IMR-90 (cell line): Measurements from ENCODE around the gene GZMA. TPM values are rescaled to one million over a fixed set of nuclear protein-coding genes. Genes with fewer than 3 reads are reported as not detected.

ENCODE experiments used
- ATAC-seq: fragments of 200-7000 bp; cut with Tn5 transposase; 2 replicates; pipeline ENCODE4 v1.9.1; 2020; ENCODE audit warnings: low read depth, mild to moderate bottlenecking, moderate library complexity
- BruUV-seq: library from RNA; stranded (reverse); fragments of 400-500 nt; replicated peaks from 2 replicates; lab custom pipeline; 2021; lab: Mats Ljungman, UMichigan
- CTCF ChIA-PET: fragments of 300-600 bp; formaldehyde crosslinking; extraction: SDS; loops from one replicate; lab custom pipeline; 2021; ENCODE audit warnings: antibody characterized with exemption; lab: Yijun Ruan, JAX
- POLR2A ChIA-PET: fragments of 300-600 bp; sonication (Branson Sonifier 250); formaldehyde crosslinking; loops from one replicate; lab custom pipeline; 2022; ENCODE audit warnings: antibody characterized with exemption; ENCODE audit not compliant: unreplicated experiment; lab: Charles Lee
- DNase-seq: peaks from one replicate; pipeline ENCODE4 v3.0.0; 2013
- H2AFZ ChIP-seq: replicated peaks from 2 replicates; pipeline ENCODE3; 2013; ENCODE audit warnings: low read length, mild to moderate bottlenecking; ENCODE audit not compliant: poor library complexity
- H2AK5ac ChIP-seq: 2 replicates; pipeline ENCODE4 v1.6.1; 2013; ENCODE audit warnings: low read depth, low read length, inconsistent platforms
- H2AK9ac ChIP-seq: replicated peaks from 2 replicates; pipeline ENCODE3; 2013; ENCODE audit warnings: mild to moderate bottlenecking, low read depth, low read length, moderate library complexity; ENCODE audit not compliant: poor library complexity
- H2BK120ac ChIP-seq: 2 replicates; pipeline ENCODE4 v1.6.1; 2013; ENCODE audit warnings: low read depth, low read length, inconsistent platforms
- H2BK15ac ChIP-seq: 3 replicates; pipeline ENCODE4 v1.6.1; 2013; ENCODE audit warnings: low read depth, low read length, inconsistent platforms
- H2BK20ac ChIP-seq: 2 replicates; pipeline ENCODE4 v1.6.1; 2013; ENCODE audit warnings: low read depth, mild to moderate bottlenecking, inconsistent platforms, low read length, moderate library complexity
- H2BK5ac ChIP-seq: 2 replicates; pipeline ENCODE4 v1.6.1; 2013; ENCODE audit warnings: mild to moderate bottlenecking, low read depth, low read length, inconsistent platforms; ENCODE audit not compliant: poor library complexity, severe bottlenecking
- H3K14ac ChIP-seq: replicated peaks from 2 replicates; pipeline ENCODE4 v1.6.1; 2013; ENCODE audit warnings: low read depth, low read length, inconsistent platforms
- H3K18ac ChIP-seq: 2 replicates; pipeline ENCODE4 v1.6.1; 2013; ENCODE audit warnings: low read depth, low read length, control low read depth
- H3K23ac ChIP-seq: 2 replicates; pipeline ENCODE4 v1.6.1; 2013; ENCODE audit warnings: low read depth, low read length, inconsistent platforms
- H3K27ac ChIP-seq: 2 replicates; pipeline ENCODE4 v1.5.1; 2013; ENCODE audit warnings: mild to moderate bottlenecking, control low read depth, low read length; ENCODE audit not compliant: insufficient read depth
- H3K27me3 ChIP-seq: 2 replicates; pipeline ENCODE4 v1.6.1; 2013; ENCODE audit warnings: low read length; ENCODE audit not compliant: control insufficient read depth, insufficient read depth
- H3K36me3 ChIP-seq: 2 replicates; pipeline ENCODE4 v1.6.1; 2013; ENCODE audit warnings: low read length, mixed read lengths; ENCODE audit not compliant: control insufficient read depth, insufficient read depth
- H3K4ac ChIP-seq: 2 replicates; pipeline ENCODE4 v1.6.1; 2013; ENCODE audit warnings: low read depth, low read length, inconsistent platforms
- H3K4me1 ChIP-seq: 2 replicates; pipeline ENCODE4 v1.6.1; 2013; ENCODE audit warnings: low read length, mixed read lengths; ENCODE audit not compliant: control insufficient read depth, insufficient read depth
- H3K4me2 ChIP-seq: 2 replicates; pipeline ENCODE4 v1.6.1; 2013; ENCODE audit warnings: low read depth, mild to moderate bottlenecking, control low read depth, low read length, moderate library complexity
- H3K4me3 ChIP-seq: 2 replicates; pipeline ENCODE4 v1.5.1; 2013; ENCODE audit warnings: low read depth, mild to moderate bottlenecking, control low read depth, low read length, moderate library complexity; ENCODE audit not compliant: insufficient read depth
- H3K56ac ChIP-seq: 2 replicates; pipeline ENCODE4 v1.6.1; 2013; ENCODE audit warnings: low read length, inconsistent platforms; ENCODE audit not compliant: insufficient read depth; ENCODE audit errors: extremely low read depth
- H3K79me1 ChIP-seq, 2 experiments: 2 replicates each; pipeline ENCODE4 v1.6.1; 2013; ENCODE audit warnings: low read length in 2 of 2, inconsistent platforms in 1 of 2, low read depth in 1 of 2
- H3K9ac ChIP-seq: 2 replicates; pipeline ENCODE4 v1.6.1; 2013; ENCODE audit warnings: low read depth, low read length, control low read depth
- H3K9me1 ChIP-seq: 2 replicates; pipeline ENCODE4 v1.6.1; 2013; ENCODE audit warnings: low read length, inconsistent platforms; ENCODE audit not compliant: insufficient read depth
- H3K9me3 ChIP-seq: 2 replicates; pipeline ENCODE4 v1.6.1; 2013; ENCODE audit warnings: low read length; ENCODE audit not compliant: control insufficient read depth, insufficient read depth
- H4K20me1 ChIP-seq: 2 replicates; pipeline ENCODE4 v1.6.1; 2013; ENCODE audit warnings: low read length, inconsistent platforms; ENCODE audit not compliant: insufficient read depth
- H4K5ac ChIP-seq: 2 replicates; pipeline ENCODE4 v1.6.1; 2013; ENCODE audit warnings: mild to moderate bottlenecking, low read depth, low read length, control low read depth
- H4K8ac ChIP-seq, 2 experiments: 2 replicates each; pipeline ENCODE4 v1.6.1; 2013; ENCODE audit warnings: low read depth in 2 of 2, low read length in 2 of 2, control low read depth in 1 of 2, inconsistent platforms in 1 of 2
- H4K91ac ChIP-seq: 2 replicates; pipeline ENCODE4 v1.6.1; 2013; ENCODE audit warnings: low read depth, low read length, inconsistent platforms; ENCODE audit not compliant: insufficient read depth
- BHLHE40 ChIP-seq: fragments of 150-350 bp; IDR thresholded peaks from 2 replicates; pipeline ENCODE4 v1.6.1; 2016; ENCODE audit warnings: mild to moderate bottlenecking, low read depth, low read length
- CEBPB ChIP-seq: IDR thresholded peaks from 2 replicates; pipeline ENCODE4 v1.6.1; 2012; ENCODE audit warnings: low read depth, low read length, improper control_type of control experiment
- MXI1 ChIP-seq: IDR thresholded peaks from 2 replicates; pipeline ENCODE4 v1.6.1; 2012; ENCODE audit warnings: low read depth, mild to moderate bottlenecking, low read length, moderate library complexity, borderline replicate concordance
- POLR2A ChIP-seq: IDR thresholded peaks from 2 replicates; pipeline ENCODE4 v1.6.1; 2012; ENCODE audit warnings: mild to moderate bottlenecking, low read depth, low read length
- RAD21 ChIP-seq: IDR thresholded peaks from 2 replicates; pipeline ENCODE4 v1.6.1; 2012; ENCODE audit warnings: low read length, improper control_type of control experiment
- SMC3 ChIP-seq: fragments of 150-350 bp; IDR thresholded peaks from 2 replicates; pipeline ENCODE4 v1.6.1; 2016; ENCODE audit warnings: low read depth, mild to moderate bottlenecking, antibody characterized with exemption, low read length, moderate library complexity
- WGBS, 2 experiments: methylation state at CpG; one replicate each; pipeline versions ENCODE4 v1.1.5 to v1.1.7; 2013; ENCODE audit warnings: missing lambda C conversion rate in 2 of 2; ENCODE audit not compliant: insufficient read length in 1 of 2; ENCODE audit errors: extremely low coverage in 2 of 2; 5-methylcytosine and 5-hydroxymethylcytosine counted together
- dilution Hi-C: fragments of 300-500 bp; cut with HindIII; formaldehyde crosslinking; loops from one replicate; pipeline ENCODE4 v1.14.3; 2018; ENCODE audit warnings: low sequenced_read_pairs; ENCODE audit not compliant: unreplicated experiment
- in situ Hi-C: fragments of 300-500 bp; cut with MboI; formaldehyde crosslinking; loops from 3 replicates; pipeline ENCODE4 v1.14.3; 2019; ENCODE audit warnings: low sequenced_read_pairs, inconsistent platforms, mixed read lengths
- intact Hi-C: fragments of 100-400 bp; cut with micrococcal nuclease; formaldehyde crosslinking; loops from 2 replicates; pipeline ENCODE4 v1.10.0; 2022
- polyA plus RNA-seq, 3 experiments: library from polyadenylated mRNA; depleted of rRNA; stranded (reverse); fragments of >200 nt; gene quantifications; 2 replicates each; pipeline ENCODE4 v1.2.3, GENCODE V29; 2012; ENCODE audit warnings: low replicate concordance in 1 of 3
- total RNA-seq: library from RNA; depleted of rRNA; stranded (reverse); fragments of >200 nt; gene quantifications from 2 replicates; pipeline ENCODE4 v1.2.3, GENCODE V29; 2012

GZMA gene
- total and polyA plus RNA-seq, 2 of the 4 experiments (the other 2 are of a cell fraction), result not detected

GRCh38 chr5:55123365-55123764 is 20.9 kb downstream of the GZMA start:
- WGBS, 2 experiments, result no CpG with 5 or more reads among the region's 3 CpGs
- H2AFZ ChIP-seq, result no peak overlapping the region

More at GRCh38 chr5:55123365-55123764, 20.9 kb downstream of the GZMA start:
- Histone ChIP-seq H3K4ac (no peak overlapping the region), H4K8ac (no peak overlapping the region), H2AK9ac (no peak overlapping the region), H3K9ac (no peak overlapping the region), H3K18ac (no peak overlapping the region), H3K56ac (no peak overlapping the region), H2BK5ac (no peak overlapping the region), H4K5ac (no peak overlapping the region), H2BK120ac (no peak overlapping the region), H3K14ac (no peak overlapping the region), H4K91ac (no peak overlapping the region), H2BK15ac (no peak overlapping the region), H3K27me3 (peaks cover 47% of the 10 kb centered on the region), H3K4me2 (no peak overlapping the region), H3K23ac (no peak overlapping the region), H3K9me3 (no peaks in the 10 kb centered on the region), H2AK5ac (no peak overlapping the region), H3K4me1 (no peaks in the 10 kb centered on the region), H3K36me3 (no peaks in the 10 kb centered on the region), H3K4me3 (no peak overlapping the region), H4K20me1 (no peaks in the 10 kb centered on the region), H3K79me1 (no peaks in the 10 kb centered on the region), H3K27ac (no peak overlapping the region), H2BK20ac (no peak overlapping the region), H3K9me1 (no peaks in the 10 kb centered on the region)
- ChIA-PET CTCF (no interaction called here), POLR2A (no interaction called here)
- in situ Hi-C loops (no loop called here), intact Hi-C loops (no loop called here), dilution Hi-C loops (no loop called here)
- DNase-seq (no peak), ATAC-seq (no peak)
- TF ChIP-seq SMC3 (no peak), MXI1 (no peak), POLR2A (no peak), BHLHE40 (no peak), RAD21 (no peak), CEBPB (no peak)
- no TSS peak for BruUV-seq
